ENCODE results near the gene MMP2.

MMP2 gene

GRCh38 chr16:55478827-55479429, at the start of gene MMP2:
MMP2 (plus strand) TSS chr16:55479198; CDS start chr16:55479480, 282 bp downstream.
- no peak for DNase-seq (ENCODE audit: low read depth in 2 of 2)

GRCh38 chr16:55433030-55433429, 46.0 kb upstream of the MMP2 start:
- DNase-seq (ENCODE audit: low read depth in 2 of 2), result no peak

- DNase-seq (ENCODE audit: low read depth in 2 of 2), result no peak
These were observed 45.5 kb upstream of the MMP2 start for GRCh38 chr16:55433535-55433934.

- DNase-seq (ENCODE audit: low read depth in 2 of 2), result no peak
These were observed 45.0 kb upstream of the MMP2 start for GRCh38 chr16:55434000-55434399.

- DNase-seq (ENCODE audit: low read depth in 2 of 2), result no peak
These were observed 43.6 kb upstream of the MMP2 start for GRCh38 chr16:55435387-55435786.

- no peak for DNase-seq (ENCODE audit: low read depth in 2 of 2)
These were observed 42.4 kb upstream of the MMP2 start for GRCh38 chr16:55436587-55436986.

GRCh38 chr16:55437625-55438024, 41.4 kb upstream of the MMP2 start:
- DNase-seq (ENCODE audit: low read depth in 2 of 2), result no peak

GRCh38 chr16:55438281-55438680, 40.7 kb upstream of the MMP2 start:
- no peak for DNase-seq (ENCODE audit: low read depth in 2 of 2)

GRCh38 chr16:55439101-55439690, 39.8 kb upstream of the MMP2 start:
- DNase-seq (ENCODE audit: low read depth in 2 of 2), result no peak

GRCh38 chr16:55443434-55444346, 35.3 kb upstream of the MMP2 start:
- no peak for DNase-seq (ENCODE audit: low read depth in 2 of 2)

GRCh38 chr16:55444754-55445485, 34.1 kb upstream of the MMP2 start:
- DNase-seq (ENCODE audit: low read depth in 2 of 2), result no peak

GRCh38 chr16:55447231-55447630, 31.8 kb upstream of the MMP2 start:
- no peak for DNase-seq (ENCODE audit: low read depth in 2 of 2)

- DNase-seq (ENCODE audit: low read depth in 2 of 2), result no peak
These were observed 26.0 kb upstream of the MMP2 start for GRCh38 chr16:55452996-55453395.

- no peak for DNase-seq (ENCODE audit: low read depth in 2 of 2)
These were observed 25.1 kb upstream of the MMP2 start for GRCh38 chr16:55453909-55454308.

GRCh38 chr16:55454861-55455260, 24.1 kb upstream of the MMP2 start:
- DNase-seq (ENCODE audit: low read depth in 2 of 2), result no peak

GRCh38 chr16:55462241-55462640, 16.8 kb upstream of the MMP2 start:
- DNase-seq (ENCODE audit: low read depth in 2 of 2), result no peak

GRCh38 chr16:55464375-55464774, 14.6 kb upstream of the MMP2 start:
- no peak for DNase-seq (ENCODE audit: low read depth in 2 of 2)

GRCh38 chr16:55465077-55465896, 13.7 kb upstream of the MMP2 start:
- peak; percentile 29 to 58 for DNase-seq (ENCODE audit: low read depth in 2 of 2)

- DNase-seq (ENCODE audit: low read depth in 2 of 2), result no peak
These were observed 12.8 kb upstream of the MMP2 start for GRCh38 chr16:55466209-55466608.

GRCh38 chr16:55467898-55468297, 11.1 kb upstream of the MMP2 start:
- no peak for DNase-seq (ENCODE audit: low read depth in 2 of 2)

GRCh38 chr16:55468352-55468990, 10.5 kb upstream of the MMP2 start:
- no peak for DNase-seq (ENCODE audit: low read depth in 2 of 2)
